ENCODE measurements around the gene ATP2C1. TPM values are rescaled to one million over a fixed set of nuclear protein-coding genes. Genes with fewer than 3 reads are reported as not detected.
"Not testable (repeated sequence)": the region's sequence is repeated elsewhere in the genome, so short reads cannot be mapped to it uniquely, and the experiment has no call there.

ATP2C1 gene
- total and polyA plus RNA-seq, 2 donors = 40.6 to 60.2 TPM

DNA sequence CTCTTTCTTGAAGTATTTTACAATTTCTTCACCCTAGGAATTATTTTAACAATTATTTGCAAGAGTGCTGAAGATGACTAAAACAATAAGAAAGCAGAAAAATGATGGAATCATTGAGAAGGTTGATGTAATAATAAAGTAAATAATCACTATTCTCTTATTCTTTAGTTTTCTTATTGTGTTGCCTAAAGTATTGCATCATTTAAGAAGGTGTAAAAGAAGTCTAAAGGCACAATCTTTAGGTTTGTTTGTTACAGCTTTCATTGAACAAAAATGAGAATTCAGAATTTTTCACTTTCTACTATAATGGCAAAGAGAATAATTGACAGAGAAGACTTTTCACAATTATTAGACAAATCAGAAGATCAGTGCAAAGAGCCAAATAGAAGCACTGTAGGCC lies 67.6 kb downstream of the ATP2C1 start:
- DNase-seq (ENCODE audit: low read depth in 6 of 9, low spot score in 9 of 9) = no peak
- no peak overlapping the region for H3K27ac ChIP-seq (ENCODE audit: low read depth in 1 of 2, low read length in 1 of 2)
- H3K4me1 ChIP-seq (ENCODE audit: control insufficient read depth in 2 of 2, insufficient read depth in 2 of 2, low read length in 2 of 2) = no peaks in the 10 kb centered on the region
- no peaks in the 10 kb centered on the region for H3K27me3 ChIP-seq (ENCODE audit: control insufficient read depth in 2 of 2, insufficient read depth in 1 of 2, low read length in 1 of 2)
- peaks cover 0 to 41% of the 10 kb centered on the region in 2 donors for H3K36me3 ChIP-seq (ENCODE audit: control insufficient read depth in 2 of 2, insufficient read depth in 2 of 2, low read length in 1 of 2)
- H3K9me3 ChIP-seq (ENCODE audit: control insufficient read depth in 2 of 2, insufficient read depth in 1 of 2, low read length in 1 of 2) = no peaks in the 10 kb centered on the region
- H3K4me3 ChIP-seq (ENCODE audit: low read length in 2 of 2) = no peak overlapping the region

- Histone ChIP-seq H3K27me3 (ENCODE audit: control insufficient read depth in 2 of 2, insufficient read depth in 1 of 2, low read length in 1 of 2) (no peaks in the 10 kb centered on the region), H3K9me3 (ENCODE audit: control insufficient read depth in 2 of 2, insufficient read depth in 1 of 2, low read length in 1 of 2) (no peaks in the 10 kb centered on the region), H3K27ac (ENCODE audit: low read depth in 1 of 2, low read length in 1 of 2) (no peak overlapping the region), H3K36me3 (ENCODE audit: control insufficient read depth in 2 of 2, insufficient read depth in 2 of 2, low read length in 1 of 2) (peaks cover 0 to 41% of the 10 kb centered on the region in 2 donors), H3K4me3 (ENCODE audit: low read length in 2 of 2) (no peak overlapping the region), H3K4me1 (ENCODE audit: control insufficient read depth in 2 of 2, insufficient read depth in 2 of 2, low read length in 2 of 2) (no peaks in the 10 kb centered on the region)
- WGBS = 98% methylated on average over 2 of the region's 2 CpGs
- DNase-seq (ENCODE audit: low read depth in 6 of 9, low spot score in 9 of 9) = no peak
Observed at GRCh38 chr3:130963444-130963843, 69.6 kb downstream of the ATP2C1 start.

- no peak for DNase-seq (ENCODE audit: low read depth in 6 of 9, low spot score in 9 of 9)
- H3K27ac ChIP-seq (ENCODE audit: low read depth in 1 of 2, low read length in 1 of 2) = no peak overlapping the region
- H3K4me3 ChIP-seq (ENCODE audit: low read length in 2 of 2) = no peak overlapping the region
- H3K4me1 ChIP-seq (ENCODE audit: control insufficient read depth in 2 of 2, insufficient read depth in 2 of 2, low read length in 2 of 2) = no peaks in the 10 kb centered on the region
- WGBS = 99% methylated on average over 3 of the region's 3 CpGs
- no peaks in the 10 kb centered on the region for H3K27me3 ChIP-seq (ENCODE audit: control insufficient read depth in 2 of 2, insufficient read depth in 1 of 2, low read length in 1 of 2)
- peaks cover 0 to 38% of the 10 kb centered on the region in 2 donors for H3K36me3 ChIP-seq (ENCODE audit: control insufficient read depth in 2 of 2, insufficient read depth in 2 of 2, low read length in 1 of 2)
- no peaks in the 10 kb centered on the region for H3K9me3 ChIP-seq (ENCODE audit: control insufficient read depth in 2 of 2, insufficient read depth in 1 of 2, low read length in 1 of 2)
Observed at GRCh38 chr3:130963878-130964277, 70.0 kb downstream of the ATP2C1 start.

- Histone ChIP-seq H3K27me3 (ENCODE audit: control insufficient read depth in 2 of 2, insufficient read depth in 1 of 2, low read length in 1 of 2) (no peaks in the 10 kb centered on the region), H3K4me3 (ENCODE audit: low read length in 2 of 2) (no peak overlapping the region), H3K36me3 (ENCODE audit: control insufficient read depth in 2 of 2, insufficient read depth in 2 of 2, low read length in 1 of 2) (peaks cover 9 to 36% of the 10 kb centered on the region in 2 donors), H3K4me1 (ENCODE audit: control insufficient read depth in 2 of 2, insufficient read depth in 2 of 2, low read length in 2 of 2) (no peaks in the 10 kb centered on the region), H3K27ac (ENCODE audit: low read depth in 1 of 2, low read length in 1 of 2) (no peak overlapping the region), H3K9me3 (ENCODE audit: control insufficient read depth in 2 of 2, insufficient read depth in 1 of 2, low read length in 1 of 2) (no peaks in the 10 kb centered on the region)
- no peak for DNase-seq (ENCODE audit: low read depth in 6 of 9, low spot score in 9 of 9)
- whole genome bisulfite sequencing = 95% methylated on average over 2 of the region's 2 CpGs
Observed at GRCh38 chr3:130967281-130967680, 73.4 kb downstream of the ATP2C1 start.

- Histone ChIP-seq H3K4me3 (ENCODE audit: low read length in 2 of 2) (no peak overlapping the region), H3K27ac (ENCODE audit: low read depth in 1 of 2, low read length in 1 of 2) (no peak overlapping the region), H3K36me3 (ENCODE audit: control insufficient read depth in 2 of 2, insufficient read depth in 2 of 2, low read length in 1 of 2) (peaks cover 9 to 38% of the 10 kb centered on the region in 2 donors), H3K4me1 (ENCODE audit: control insufficient read depth in 2 of 2, insufficient read depth in 2 of 2, low read length in 2 of 2) (no peaks in the 10 kb centered on the region), H3K27me3 (ENCODE audit: control insufficient read depth in 2 of 2, insufficient read depth in 1 of 2, low read length in 1 of 2) (no peaks in the 10 kb centered on the region), H3K9me3 (ENCODE audit: control insufficient read depth in 2 of 2, insufficient read depth in 1 of 2, low read length in 1 of 2) (no peaks in the 10 kb centered on the region)
- DNase-seq (ENCODE audit: low read depth in 6 of 9, low spot score in 9 of 9) = no peak
- 98% methylated on average over 3 of the region's 3 CpGs for WGBS
Observed at GRCh38 chr3:130968221-130968620, 74.3 kb downstream of the ATP2C1 start.

DNA sequence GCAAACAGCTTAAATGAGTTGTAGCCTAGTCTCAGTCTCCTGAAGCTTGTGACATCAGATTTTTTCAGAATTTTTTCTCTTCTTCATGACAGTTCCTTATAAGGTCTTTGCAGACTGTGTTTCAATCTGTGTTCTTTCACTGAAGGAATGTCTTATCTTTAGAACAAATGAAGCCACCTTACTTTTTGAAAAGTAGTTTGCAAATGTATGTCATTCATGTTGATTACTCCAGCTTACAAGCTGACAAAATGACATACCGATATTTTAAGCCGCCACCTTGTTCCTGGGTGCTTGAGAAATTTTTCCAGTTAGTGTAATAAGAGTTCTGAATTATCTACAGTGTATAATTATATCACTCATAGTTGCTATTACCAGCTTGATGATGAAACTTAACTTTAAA lies 75.7 kb downstream of the ATP2C1 start:
- Histone ChIP-seq H3K4me3 (ENCODE audit: low read length in 2 of 2) (no peak overlapping the region), H3K27ac (ENCODE audit: low read depth in 1 of 2, low read length in 1 of 2) (no peak overlapping the region), H3K9me3 (ENCODE audit: control insufficient read depth in 2 of 2, insufficient read depth in 1 of 2, low read length in 1 of 2) (no peaks in the 10 kb centered on the region), H3K36me3 (ENCODE audit: control insufficient read depth in 2 of 2, insufficient read depth in 2 of 2, low read length in 1 of 2) (peaks cover 9 to 40% of the 10 kb centered on the region in 2 donors), H3K27me3 (ENCODE audit: control insufficient read depth in 2 of 2, insufficient read depth in 1 of 2, low read length in 1 of 2) (no peaks in the 10 kb centered on the region), H3K4me1 (ENCODE audit: control insufficient read depth in 2 of 2, insufficient read depth in 2 of 2, low read length in 2 of 2) (no peaks in the 10 kb centered on the region)
- no peak for DNase-seq (ENCODE audit: low read depth in 6 of 9, low spot score in 9 of 9)
- over 99% methylated on average over 2 of the region's 2 CpGs for WGBS

DNA sequence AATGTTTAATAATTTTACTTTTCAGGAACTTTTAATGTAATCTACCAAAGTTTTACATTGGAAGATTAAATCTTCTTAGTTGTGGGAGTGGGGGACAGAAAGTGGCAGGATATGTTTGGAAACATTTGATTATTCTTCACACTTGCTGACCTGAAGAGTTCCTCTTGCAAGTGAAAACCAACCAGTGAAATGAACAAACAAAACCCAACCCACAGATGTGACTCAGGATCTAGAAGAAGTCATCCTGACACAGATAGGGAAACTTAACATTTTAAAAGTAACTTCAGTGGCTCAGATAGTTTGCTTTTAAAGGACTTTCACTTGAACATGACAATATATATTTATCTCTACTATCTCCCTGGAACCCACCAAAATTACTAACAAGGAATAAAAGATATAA lies 77.3 kb downstream of the ATP2C1 start:
- no peaks in the 10 kb centered on the region for H3K9me3 ChIP-seq (ENCODE audit: control insufficient read depth in 2 of 2, insufficient read depth in 1 of 2, low read length in 1 of 2)
- H3K4me3 ChIP-seq (ENCODE audit: low read length in 2 of 2) = no peak overlapping the region
- H3K4me1 ChIP-seq (ENCODE audit: control insufficient read depth in 2 of 2, insufficient read depth in 2 of 2, low read length in 2 of 2) = no peaks in the 10 kb centered on the region
- H3K27ac ChIP-seq (ENCODE audit: low read depth in 1 of 2, low read length in 1 of 2) = no peak overlapping the region
- no peaks in the 10 kb centered on the region for H3K27me3 ChIP-seq (ENCODE audit: control insufficient read depth in 2 of 2, insufficient read depth in 1 of 2, low read length in 1 of 2)
- DNase-seq (ENCODE audit: low read depth in 6 of 9, low spot score in 9 of 9) = no peak
- peaks cover 10 to 35% of the 10 kb centered on the region in 2 donors for H3K36me3 ChIP-seq (ENCODE audit: control insufficient read depth in 2 of 2, insufficient read depth in 2 of 2, low read length in 1 of 2)

DNA sequence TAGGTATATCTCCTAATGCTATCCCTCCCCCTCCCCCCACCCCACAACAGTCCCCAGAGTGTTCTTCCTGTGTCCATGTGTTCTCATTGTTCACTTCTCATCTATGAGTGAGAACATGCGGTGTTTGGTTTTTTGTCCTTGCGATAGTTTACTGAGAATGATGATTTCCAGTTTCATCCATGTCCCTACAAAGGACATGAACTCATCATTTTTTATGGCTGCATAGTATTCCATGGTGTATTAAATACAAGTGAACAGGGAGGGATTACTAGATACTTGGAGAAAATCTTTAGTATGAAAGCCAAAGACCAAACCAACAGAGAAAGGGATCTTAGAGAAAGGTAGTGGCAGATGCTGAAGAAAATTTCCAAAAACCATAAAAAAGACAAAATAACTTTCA lies 78.7 kb downstream of the ATP2C1 start:
- H3K4me1 ChIP-seq (ENCODE audit: control insufficient read depth in 2 of 2, insufficient read depth in 2 of 2, low read length in 2 of 2); H3K4me3 ChIP-seq (ENCODE audit: low read length in 2 of 2); H3K27ac ChIP-seq (ENCODE audit: low read depth in 1 of 2, low read length in 1 of 2); H3K27me3 ChIP-seq (ENCODE audit: control insufficient read depth in 2 of 2, insufficient read depth in 1 of 2, low read length in 1 of 2); H3K9me3 ChIP-seq (ENCODE audit: control insufficient read depth in 2 of 2, insufficient read depth in 1 of 2, low read length in 1 of 2); DNase-seq (ENCODE audit: low read depth in 6 of 9, low spot score in 9 of 9): not testable (repeated sequence)
- WGBS = 99% methylated on average over 2 of the region's 2 CpGs
- H3K36me3 ChIP-seq (ENCODE audit: control insufficient read depth in 2 of 2, insufficient read depth in 2 of 2, low read length in 1 of 2) = peaks cover 16 to 37% of the 10 kb centered on the region in 2 donors

DNA sequence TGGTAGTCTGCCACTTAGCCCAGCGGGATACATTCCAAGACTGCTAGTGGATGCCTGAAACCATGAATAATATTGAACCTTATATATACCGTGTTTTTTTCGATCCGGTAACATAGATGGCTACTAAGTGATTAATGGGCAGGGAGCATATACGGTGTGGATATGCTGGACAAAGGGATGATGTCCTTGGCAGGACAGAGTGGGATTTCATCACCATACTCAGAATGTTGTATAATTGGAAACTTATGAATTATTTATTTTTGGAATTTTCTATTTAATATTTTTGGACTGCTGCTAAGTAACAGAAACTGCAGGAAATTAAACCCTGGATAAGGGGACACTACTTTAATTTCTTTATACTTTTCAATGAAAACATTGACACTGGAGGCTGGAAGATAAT lies 79.5 kb downstream of the ATP2C1 start:
- Histone ChIP-seq H3K4me3 (ENCODE audit: low read length in 2 of 2) (no peak overlapping the region), H3K27me3 (ENCODE audit: control insufficient read depth in 2 of 2, insufficient read depth in 1 of 2, low read length in 1 of 2) (no peaks in the 10 kb centered on the region), H3K4me1 (ENCODE audit: control insufficient read depth in 2 of 2, insufficient read depth in 2 of 2, low read length in 2 of 2) (no peaks in the 10 kb centered on the region), H3K36me3 (ENCODE audit: control insufficient read depth in 2 of 2, insufficient read depth in 2 of 2, low read length in 1 of 2) (peaks cover 16 to 35% of the 10 kb centered on the region in 2 donors), H3K27ac (ENCODE audit: low read depth in 1 of 2, low read length in 1 of 2) (no peak overlapping the region), H3K9me3 (ENCODE audit: control insufficient read depth in 2 of 2, insufficient read depth in 1 of 2, low read length in 1 of 2) (no peaks in the 10 kb centered on the region)
- no peak for DNase-seq (ENCODE audit: low read depth in 6 of 9, low spot score in 9 of 9)
- WGBS = over 99% methylated on average over 5 of the region's 5 CpGs

- WGBS = 95% methylated on average over 2 of the region's 2 CpGs
- no peak for DNase-seq (ENCODE audit: low read depth in 6 of 9, low spot score in 9 of 9)
- H3K4me3 ChIP-seq (ENCODE audit: low read length in 2 of 2) = no peak overlapping the region
- H3K27ac ChIP-seq (ENCODE audit: low read depth in 1 of 2, low read length in 1 of 2) = no peak overlapping the region
- no peaks in the 10 kb centered on the region for H3K9me3 ChIP-seq (ENCODE audit: control insufficient read depth in 2 of 2, insufficient read depth in 1 of 2, low read length in 1 of 2)
- no peaks in the 10 kb centered on the region for H3K4me1 ChIP-seq (ENCODE audit: control insufficient read depth in 2 of 2, insufficient read depth in 2 of 2, low read length in 2 of 2)
- H3K36me3 ChIP-seq (ENCODE audit: control insufficient read depth in 2 of 2, insufficient read depth in 2 of 2, low read length in 1 of 2) = peaks cover 16 to 33% of the 10 kb centered on the region in 2 donors
- H3K27me3 ChIP-seq (ENCODE audit: control insufficient read depth in 2 of 2, insufficient read depth in 1 of 2, low read length in 1 of 2) = no peaks in the 10 kb centered on the region
Observed at GRCh38 chr3:130974201-130974600, 80.3 kb downstream of the ATP2C1 start.

All from thymus (tissue), 11 donors.